Activated CD4-positive, alpha-beta T cell treated with anti-CD3 and anti-CD28 coated beads for 1 hour (primary cell): Measurements from ENCODE around the gene NPTX2.
"Not testable (repeated sequence)": the region's sequence is repeated elsewhere in the genome, so short reads cannot be mapped to it uniquely, and the experiment has no call there.

Experiments used
- DNase-seq: peaks from one replicate; pipeline ENCODE4 v3.0.0-alpha.2; 2020

Gene NPTX2

GRCh38 chr7:98617051-98617959 is at the start of gene NPTX2:
NPTX2 (plus strand) TSS chr7:98617285; CDS start chr7:98617462, 177 bp downstream.
- no peak for DNase-seq

- DNase-seq = no peak
Observed at GRCh38 chr7:98567991-98568390, 49.1 kb upstream of the NPTX2 start.

- DNase-seq = no peak
Observed at GRCh38 chr7:98568891-98569290, 48.2 kb upstream of the NPTX2 start.

- no peak for DNase-seq
Observed at GRCh38 chr7:98569691-98570337, 47.3 kb upstream of the NPTX2 start.

GRCh38 chr7:98571006-98571405 is 46.1 kb upstream of the NPTX2 start:
- no peak for DNase-seq

GRCh38 chr7:98571986-98572385 is 45.1 kb upstream of the NPTX2 start:
- no peak for DNase-seq

- DNase-seq = not testable (repeated sequence)
Observed at GRCh38 chr7:98572716-98573115, 44.4 kb upstream of the NPTX2 start.

- DNase-seq = no peak
Observed at GRCh38 chr7:98573816-98574215, 43.3 kb upstream of the NPTX2 start.

- DNase-seq = no peak
Observed at GRCh38 chr7:98575878-98576277, 41.2 kb upstream of the NPTX2 start.

GRCh38 chr7:98584830-98585229 is 32.3 kb upstream of the NPTX2 start:
- no peak for DNase-seq

GRCh38 chr7:98591926-98592325 is 25.2 kb upstream of the NPTX2 start:
- no peak for DNase-seq

GRCh38 chr7:98594348-98594747 is 22.7 kb upstream of the NPTX2 start:
- DNase-seq = no peak

GRCh38 chr7:98594787-98595186 is 22.3 kb upstream of the NPTX2 start:
- no peak for DNase-seq

GRCh38 chr7:98598846-98599615 is 18.1 kb upstream of the NPTX2 start:
- no peak for DNase-seq

- DNase-seq = no peak
Observed at GRCh38 chr7:98599886-98600285, 17.2 kb upstream of the NPTX2 start.

GRCh38 chr7:98602755-98603398 is 14.2 kb upstream of the NPTX2 start:
- DNase-seq = no peak

GRCh38 chr7:98603399-98603788 is 13.7 kb upstream of the NPTX2 start:
- no peak for DNase-seq

GRCh38 chr7:98613601-98614425 is 3.3 kb upstream of the NPTX2 start:
- no peak for DNase-seq

- no peak for DNase-seq
Observed at GRCh38 chr7:98616381-98617050, 569 bp upstream of the NPTX2 start.

GRCh38 chr7:98617960-98618418 is 904 bp downstream of the NPTX2 start:
- no peak for DNase-seq

- DNase-seq = no peak
Observed at GRCh38 chr7:98618786-98619185, 1.7 kb downstream of the NPTX2 start.
